ENCODE results near the gene KCNV2.
"Not testable (repeated sequence)": the region's sequence is repeated elsewhere in the genome, so short reads cannot be mapped to it uniquely, and the experiment has no call there.

GRCh38 chr9:2707256-2707655 lies 10.1 kb upstream of the KCNV2 start:
- TF ChIP-seq PATZ1 (CRISPR knock-in tag; IDR thresholded peaks at IDR 0.05; ENCODE audit: borderline replicate concordance); CSRNP3 (CRISPR knock-in tag; IDR thresholded peaks at IDR 0.05); ZFP3 (CRISPR knock-in tag; IDR thresholded peaks at IDR 0.05); BACH2 (CRISPR knock-in tag; IDR thresholded peaks at IDR 0.05; ENCODE audit: borderline replicate concordance); RARB (CRISPR knock-in tag; IDR thresholded peaks at IDR 0.05); CREB5 (CRISPR knock-in tag; IDR thresholded peaks at IDR 0.05; ENCODE audit: low read depth); ZNF565 (CRISPR knock-in tag; conservative IDR thresholded peaks at IDR 0.05; ENCODE audit: low read depth); OSR1 (CRISPR knock-in tag; IDR thresholded peaks at IDR 0.05); PPARA (CRISPR knock-in tag; IDR thresholded peaks at IDR 0.05; ENCODE audit: borderline replicate concordance); ZNF8 (CRISPR knock-in tag; IDR thresholded peaks at IDR 0.05); ARNTL (CRISPR knock-in tag; IDR thresholded peaks at IDR 0.05; ENCODE audit: borderline replicate concordance, low read depth); TSHZ2 (CRISPR knock-in tag; IDR thresholded peaks at IDR 0.05); POU6F1 (CRISPR knock-in tag; IDR thresholded peaks at IDR 0.05; ENCODE audit: borderline replicate concordance, low read depth); TCF4 (CRISPR knock-in tag; IDR thresholded peaks at IDR 0.05; ENCODE audit: borderline replicate concordance): not testable (repeated sequence)
